GM12872 (cell line): ENCODE measurements around the gene SYDE1.

ENCODE experiments used
- CTCF ChIP-seq: IDR thresholded peaks from 3 replicates; pipeline ENCODE4 v1.5.1; 2011; ENCODE audit warnings: low read depth, mild to moderate bottlenecking, low read length, moderate library complexity; ENCODE audit not compliant: insufficient read depth

SYDE1 gene

GRCh38 chr19:15156391-15156790 is 49.2 kb downstream of the SYDE1 start:
- TF ChIP-seq CTCF = no peak

- no peak for TF ChIP-seq CTCF
Observed at GRCh38 chr19:15159251-15159650, 52.0 kb downstream of the SYDE1 start.

- TF ChIP-seq CTCF = peak; percentile 89
Observed at GRCh38 chr19:15161028-15161984, 54.1 kb downstream of the SYDE1 start.
